ENCODE results near the gene PGM3. TPM values are rescaled to one million over a fixed set of nuclear protein-coding genes. Genes with fewer than 3 reads are reported as not detected.

The PGM3 gene
- total and polyA plus RNA-seq, 3 donors from 2014 or later: 27.9 to 69.1 (median 36.3) TPM

Other genes starting within 250 kb of the PGM3 start
- 10 to 100 TPM; 13.9 to 16.4 TPM for gene UBE3D, start 127.4 kb downstream of the PGM3 start, total RNA-seq
- gene UBE3D, start 127.4 kb downstream of the PGM3 start, polyA plus RNA-seq (ENCODE audit: insufficient read depth, low read depth, low replicate concordance): 2.4 TPM
- 10 to 100 TPM; 68.7 to 72.7 TPM for gene DOP1A, start 125.6 kb downstream of the PGM3 start, total RNA-seq
- gene DOP1A, start 125.6 kb downstream of the PGM3 start, polyA plus RNA-seq (ENCODE audit: insufficient read depth, low read depth, low replicate concordance): 31.4 TPM
- 10 to 100 TPM; 11.0 to 13.2 TPM for gene RWDD2A, start 92 bp upstream of the PGM3 start, total RNA-seq
- gene RWDD2A, start 92 bp upstream of the PGM3 start, polyA plus RNA-seq (ENCODE audit: insufficient read depth, low read depth, low replicate concordance): 18.4 TPM
- gene ME1, start 237.8 kb upstream of the PGM3 start, total RNA-seq: 10 to 100 TPM; 32.9 to 37.2 TPM
- 28.0 TPM for gene ME1, start 237.8 kb upstream of the PGM3 start, polyA plus RNA-seq (ENCODE audit: insufficient read depth, low read depth, low replicate concordance)

Measured in testis (tissue), 3 donors.